Measurements from ENCODE around the gene NANOS3. TPM values are rescaled to one million over a fixed set of nuclear protein-coding genes. Genes with fewer than 3 reads are reported as not detected.
A peak's percentile ranks its signal among the peaks of the same experiment; 100 is the strongest.

Gene NANOS3
- total RNA-seq, 1 experiment from 2014 or later: 1.1 TPM

DNA sequence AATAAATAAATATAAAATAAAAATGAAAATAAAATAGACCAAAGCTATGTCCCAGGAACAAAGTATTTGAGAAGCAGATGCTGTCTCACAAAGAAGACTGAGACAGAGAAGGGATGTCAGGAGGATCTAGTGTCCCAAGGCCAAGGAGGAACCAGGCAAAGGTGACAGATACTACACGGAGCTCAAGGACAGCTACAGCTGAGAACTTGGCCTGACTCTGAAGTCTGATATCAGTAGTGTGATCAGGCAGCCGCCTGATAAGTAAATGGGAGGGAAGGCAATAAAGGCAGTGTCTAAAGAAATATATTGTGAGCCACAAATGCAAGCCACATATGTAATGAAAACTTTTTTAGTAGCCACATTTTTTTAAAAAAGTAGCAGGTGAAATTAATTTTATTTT, 20.4 kb upstream of the NANOS3 start:
- Mint-ChIP-seq H3K4me1 (peaks cover 2% of the 10 kb centered on the region), H3K27ac (no peak overlapping the region), H3K27me3 (ENCODE audit: low read depth) (peaks cover 2% of the 10 kb centered on the region), H3K36me3 (no peaks in the 10 kb centered on the region), H3K4me3 (no peak overlapping the region), H3K9me3 (no peaks in the 10 kb centered on the region)
- CTCF ChIA-PET: interaction anchor here (1.6 kb wide), 1 partner anchor 61 kb away, joined by 5 read pairs; the partner anchor contains the start of gene ZSWIM4
- no peak for DNase-seq (ENCODE audit: low spot score)
- no peak for ATAC-seq
- TF ChIP-seq, protein P1, sequence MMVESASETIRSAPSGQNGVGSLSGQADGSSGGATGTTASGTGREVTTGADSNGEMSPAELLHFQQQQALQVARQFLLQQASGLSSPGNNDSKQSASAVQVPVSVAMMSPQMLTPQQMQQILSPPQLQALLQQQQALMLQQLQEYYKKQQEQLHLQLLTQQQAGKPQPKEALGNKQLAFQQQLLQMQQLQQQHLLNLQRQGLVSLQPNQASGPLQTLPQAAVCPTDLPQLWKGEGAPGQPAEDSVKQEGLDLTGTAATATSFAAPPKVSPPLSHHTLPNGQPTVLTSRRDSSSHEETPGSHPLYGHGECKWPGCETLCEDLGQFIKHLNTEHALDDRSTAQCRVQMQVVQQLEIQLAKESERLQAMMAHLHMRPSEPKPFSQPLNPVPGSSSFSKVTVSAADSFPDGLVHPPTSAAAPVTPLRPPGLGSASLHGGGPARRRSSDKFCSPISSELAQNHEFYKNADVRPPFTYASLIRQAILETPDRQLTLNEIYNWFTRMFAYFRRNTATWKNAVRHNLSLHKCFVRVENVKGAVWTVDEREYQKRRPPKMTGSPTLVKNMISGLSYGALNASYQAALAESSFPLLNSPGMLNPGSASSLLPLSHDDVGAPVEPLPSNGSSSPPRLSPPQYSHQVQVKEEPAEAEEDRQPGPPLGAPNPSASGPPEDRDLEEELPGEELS (CRISPR knock-in tag; IDR thresholded peaks at IDR 0.05): no peak
- TF ChIP-seq JUN (CRISPR knock-in tag; IDR thresholded peaks at IDR 0.05) (no peak), ZBTB21 (CRISPR knock-in tag; IDR thresholded peaks at IDR 0.05; ENCODE audit: borderline replicate concordance) (no peak), ZNF317 (CRISPR knock-in tag; IDR thresholded peaks at IDR 0.05; ENCODE audit: borderline replicate concordance, low read depth) (no peak), KAT7 (CRISPR knock-in tag; IDR thresholded peaks at IDR 0.05; ENCODE audit: borderline replicate concordance) (no peak), NR2C2 (CRISPR knock-in tag; IDR thresholded peaks at IDR 0.05) (no peak), TEAD1 (CRISPR knock-in tag; IDR thresholded peaks at IDR 0.05) (no peak), HMGA2 (CRISPR knock-in tag; IDR thresholded peaks at IDR 0.05) (no peak), ZNF396 (CRISPR knock-in tag; IDR thresholded peaks at IDR 0.05; ENCODE audit: borderline replicate concordance) (no peak)
- TF ChIP-seq, protein P2, sequence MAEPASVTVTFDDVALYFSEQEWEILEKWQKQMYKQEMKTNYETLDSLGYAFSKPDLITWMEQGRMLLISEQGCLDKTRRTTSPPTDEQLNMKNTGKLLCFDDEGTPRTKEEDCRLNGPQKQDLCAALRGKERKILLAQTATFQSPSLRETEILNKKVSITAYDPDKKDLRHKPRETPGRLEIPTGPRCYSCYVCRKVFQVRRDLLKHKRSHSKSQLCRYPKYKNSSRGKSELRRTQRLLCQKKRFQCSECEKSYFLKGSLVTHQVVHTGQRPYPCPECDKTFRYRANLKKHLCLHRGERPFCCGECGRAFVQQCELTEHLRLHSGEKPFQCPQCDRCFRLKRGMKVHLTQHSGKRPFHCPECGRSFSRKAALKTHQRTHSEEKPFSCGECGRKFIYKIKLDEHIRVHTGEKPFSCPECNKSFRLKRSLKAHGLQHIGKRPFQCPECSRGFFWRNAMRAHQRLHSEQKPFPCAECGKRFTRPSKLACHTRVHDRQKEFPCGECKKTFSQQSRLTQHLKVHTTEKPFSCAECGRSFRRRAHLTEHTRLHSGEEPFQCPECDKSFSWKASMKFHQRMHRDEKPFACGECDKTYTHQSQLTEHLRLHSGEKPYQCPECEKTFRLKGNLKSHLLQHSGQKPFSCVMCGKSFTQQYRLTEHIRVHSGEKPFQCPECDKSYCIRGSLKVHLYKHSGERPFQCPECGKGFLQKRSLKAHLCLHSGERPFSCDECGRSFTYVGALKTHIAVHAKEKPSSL (CRISPR knock-in tag; conservative IDR thresholded peaks at IDR 0.05): no peak
- TF ChIP-seq, protein P3, sequence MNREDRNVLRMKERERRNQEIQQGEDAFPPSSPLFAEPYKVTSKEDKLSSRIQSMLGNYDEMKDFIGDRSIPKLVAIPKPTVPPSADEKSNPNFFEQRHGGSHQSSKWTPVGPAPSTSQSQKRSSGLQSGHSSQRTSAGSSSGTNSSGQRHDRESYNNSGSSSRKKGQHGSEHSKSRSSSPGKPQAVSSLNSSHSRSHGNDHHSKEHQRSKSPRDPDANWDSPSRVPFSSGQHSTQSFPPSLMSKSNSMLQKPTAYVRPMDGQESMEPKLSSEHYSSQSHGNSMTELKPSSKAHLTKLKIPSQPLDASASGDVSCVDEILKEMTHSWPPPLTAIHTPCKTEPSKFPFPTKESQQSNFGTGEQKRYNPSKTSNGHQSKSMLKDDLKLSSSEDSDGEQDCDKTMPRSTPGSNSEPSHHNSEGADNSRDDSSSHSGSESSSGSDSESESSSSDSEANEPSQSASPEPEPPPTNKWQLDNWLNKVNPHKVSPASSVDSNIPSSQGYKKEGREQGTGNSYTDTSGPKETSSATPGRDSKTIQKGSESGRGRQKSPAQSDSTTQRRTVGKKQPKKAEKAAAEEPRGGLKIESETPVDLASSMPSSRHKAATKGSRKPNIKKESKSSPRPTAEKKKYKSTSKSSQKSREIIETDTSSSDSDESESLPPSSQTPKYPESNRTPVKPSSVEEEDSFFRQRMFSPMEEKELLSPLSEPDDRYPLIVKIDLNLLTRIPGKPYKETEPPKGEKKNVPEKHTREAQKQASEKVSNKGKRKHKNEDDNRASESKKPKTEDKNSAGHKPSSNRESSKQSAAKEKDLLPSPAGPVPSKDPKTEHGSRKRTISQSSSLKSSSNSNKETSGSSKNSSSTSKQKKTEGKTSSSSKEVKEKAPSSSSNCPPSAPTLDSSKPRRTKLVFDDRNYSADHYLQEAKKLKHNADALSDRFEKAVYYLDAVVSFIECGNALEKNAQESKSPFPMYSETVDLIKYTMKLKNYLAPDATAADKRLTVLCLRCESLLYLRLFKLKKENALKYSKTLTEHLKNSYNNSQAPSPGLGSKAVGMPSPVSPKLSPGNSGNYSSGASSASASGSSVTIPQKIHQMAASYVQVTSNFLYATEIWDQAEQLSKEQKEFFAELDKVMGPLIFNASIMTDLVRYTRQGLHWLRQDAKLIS (CRISPR knock-in tag; IDR thresholded peaks at IDR 0.05; ENCODE audit: borderline replicate concordance): no peak
- TF ChIP-seq, protein P4, sequence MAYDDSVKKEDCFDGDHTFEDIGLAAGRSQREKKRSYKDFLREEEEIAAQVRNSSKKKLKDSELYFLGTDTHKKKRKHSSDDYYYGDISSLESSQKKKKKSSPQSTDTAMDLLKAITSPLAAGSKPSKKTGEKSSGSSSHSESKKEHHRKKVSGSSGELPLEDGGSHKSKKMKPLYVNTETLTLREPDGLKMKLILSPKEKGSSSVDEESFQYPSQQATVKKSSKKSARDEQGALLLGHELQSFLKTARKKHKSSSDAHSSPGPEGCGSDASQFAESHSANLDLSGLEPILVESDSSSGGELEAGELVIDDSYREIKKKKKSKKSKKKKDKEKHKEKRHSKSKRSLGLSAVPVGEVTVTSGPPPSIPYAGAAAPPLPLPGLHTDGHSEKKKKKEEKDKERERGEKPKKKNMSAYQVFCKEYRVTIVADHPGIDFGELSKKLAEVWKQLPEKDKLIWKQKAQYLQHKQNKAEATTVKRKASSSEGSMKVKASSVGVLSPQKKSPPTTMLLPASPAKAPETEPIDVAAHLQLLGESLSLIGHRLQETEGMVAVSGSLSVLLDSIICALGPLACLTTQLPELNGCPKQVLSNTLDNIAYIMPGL (CRISPR knock-in tag; IDR thresholded peaks at IDR 0.05): no peak
- TF ChIP-seq, protein P5, sequence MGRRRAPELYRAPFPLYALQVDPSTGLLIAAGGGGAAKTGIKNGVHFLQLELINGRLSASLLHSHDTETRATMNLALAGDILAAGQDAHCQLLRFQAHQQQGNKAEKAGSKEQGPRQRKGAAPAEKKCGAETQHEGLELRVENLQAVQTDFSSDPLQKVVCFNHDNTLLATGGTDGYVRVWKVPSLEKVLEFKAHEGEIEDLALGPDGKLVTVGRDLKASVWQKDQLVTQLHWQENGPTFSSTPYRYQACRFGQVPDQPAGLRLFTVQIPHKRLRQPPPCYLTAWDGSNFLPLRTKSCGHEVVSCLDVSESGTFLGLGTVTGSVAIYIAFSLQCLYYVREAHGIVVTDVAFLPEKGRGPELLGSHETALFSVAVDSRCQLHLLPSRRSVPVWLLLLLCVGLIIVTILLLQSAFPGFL (CRISPR knock-in tag; IDR thresholded peaks at IDR 0.05; ENCODE audit: borderline replicate concordance): no peak
- POLR2A ChIA-PET: no interaction called here

DNA sequence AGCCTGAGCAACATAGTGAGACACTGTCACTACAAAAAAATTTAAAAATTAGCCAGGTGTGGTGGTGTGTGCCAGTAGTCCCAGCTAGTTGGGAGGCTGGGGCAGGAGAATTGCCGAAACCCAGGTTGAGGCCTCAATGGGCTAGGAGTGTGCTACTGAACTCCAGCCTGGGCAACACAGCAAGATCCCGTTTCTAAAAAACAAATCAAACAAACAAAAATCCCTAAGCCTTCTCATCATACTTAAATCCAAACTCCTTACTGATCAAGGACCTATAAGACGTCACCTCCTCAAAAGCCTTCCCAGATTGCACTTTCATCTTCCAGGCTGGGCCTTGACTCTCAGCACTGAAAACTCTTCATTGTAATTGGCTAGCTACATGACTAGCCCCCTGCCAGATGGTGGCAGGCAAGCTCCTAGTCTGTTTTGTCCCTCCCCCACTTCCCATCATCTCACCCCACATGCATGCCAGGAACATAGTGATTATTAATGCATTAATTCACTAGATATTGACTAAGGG, 17.5 kb upstream of the NANOS3 start:
- ATAC-seq (no peak), DNase-seq (ENCODE audit: low spot score) (no peak)
- Mint-ChIP-seq H3K4me3 (no peak overlapping the region), H3K27me3 (ENCODE audit: low read depth) (peaks cover 27% of the 10 kb centered on the region), H3K27ac (no peak overlapping the region), H3K4me1 (peaks cover 6% of the 10 kb centered on the region), H3K9me3 (no peaks in the 10 kb centered on the region), H3K36me3 (no peaks in the 10 kb centered on the region)
- POLR2A ChIA-PET: interaction anchor here (0.9 to 1.1 kb wide), 2 partner anchors 13 to 84 kb away, joined by 3 to 4 read pairs; no protein-coding TSS in a partner anchor
- CTCF ChIA-PET: interaction anchor here (0.7 to 7.4 kb wide), 7 partner anchors 13 to 172 kb away, joined by 3 to 80 read pairs (median 3); partner anchors contain the start of gene IL27RA
- TF ChIP-seq FOXJ3 (CRISPR knock-in tag; IDR thresholded peaks at IDR 0.05; ENCODE audit: borderline replicate concordance) (no peak), GRHL2 (CRISPR knock-in tag; IDR thresholded peaks at IDR 0.05; ENCODE audit: insufficient replicate concordance, severe bottlenecking) (no peak), ZNF121 (CRISPR knock-in tag; IDR thresholded peaks at IDR 0.05) (peak; percentile 67; the same call in 1 of the 2 replicates), ZNF423 (CRISPR knock-in tag; IDR thresholded peaks at IDR 0.05) (no peak), ESRRA (CRISPR knock-in tag; IDR thresholded peaks at IDR 0.05; ENCODE audit: borderline replicate concordance) (no peak), CBFB (CRISPR knock-in tag; IDR thresholded peaks at IDR 0.05; ENCODE audit: low read depth) (no peak), ZNF317 (CRISPR knock-in tag; IDR thresholded peaks at IDR 0.05; ENCODE audit: borderline replicate concordance, low read depth) (no peak), JAZF1 (CRISPR knock-in tag; IDR thresholded peaks at IDR 0.05) (no peak)
- TF ChIP-seq, protein P6, sequence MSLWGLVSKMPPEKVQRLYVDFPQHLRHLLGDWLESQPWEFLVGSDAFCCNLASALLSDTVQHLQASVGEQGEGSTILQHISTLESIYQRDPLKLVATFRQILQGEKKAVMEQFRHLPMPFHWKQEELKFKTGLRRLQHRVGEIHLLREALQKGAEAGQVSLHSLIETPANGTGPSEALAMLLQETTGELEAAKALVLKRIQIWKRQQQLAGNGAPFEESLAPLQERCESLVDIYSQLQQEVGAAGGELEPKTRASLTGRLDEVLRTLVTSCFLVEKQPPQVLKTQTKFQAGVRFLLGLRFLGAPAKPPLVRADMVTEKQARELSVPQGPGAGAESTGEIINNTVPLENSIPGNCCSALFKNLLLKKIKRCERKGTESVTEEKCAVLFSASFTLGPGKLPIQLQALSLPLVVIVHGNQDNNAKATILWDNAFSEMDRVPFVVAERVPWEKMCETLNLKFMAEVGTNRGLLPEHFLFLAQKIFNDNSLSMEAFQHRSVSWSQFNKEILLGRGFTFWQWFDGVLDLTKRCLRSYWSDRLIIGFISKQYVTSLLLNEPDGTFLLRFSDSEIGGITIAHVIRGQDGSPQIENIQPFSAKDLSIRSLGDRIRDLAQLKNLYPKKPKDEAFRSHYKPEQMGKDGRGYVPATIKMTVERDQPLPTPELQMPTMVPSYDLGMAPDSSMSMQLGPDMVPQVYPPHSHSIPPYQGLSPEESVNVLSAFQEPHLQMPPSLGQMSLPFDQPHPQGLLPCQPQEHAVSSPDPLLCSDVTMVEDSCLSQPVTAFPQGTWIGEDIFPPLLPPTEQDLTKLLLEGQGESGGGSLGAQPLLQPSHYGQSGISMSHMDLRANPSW (CRISPR knock-in tag; conservative IDR thresholded peaks at IDR 0.05; ENCODE audit: low read depth): no peak

All from WTC11 (cell line).